Measurements from ENCODE around the gene MSH5.
"Not testable (repeated sequence)": the region's sequence is repeated elsewhere in the genome, so short reads cannot be mapped to it uniquely, and the experiment has no call there.

Gene MSH5

DNA sequence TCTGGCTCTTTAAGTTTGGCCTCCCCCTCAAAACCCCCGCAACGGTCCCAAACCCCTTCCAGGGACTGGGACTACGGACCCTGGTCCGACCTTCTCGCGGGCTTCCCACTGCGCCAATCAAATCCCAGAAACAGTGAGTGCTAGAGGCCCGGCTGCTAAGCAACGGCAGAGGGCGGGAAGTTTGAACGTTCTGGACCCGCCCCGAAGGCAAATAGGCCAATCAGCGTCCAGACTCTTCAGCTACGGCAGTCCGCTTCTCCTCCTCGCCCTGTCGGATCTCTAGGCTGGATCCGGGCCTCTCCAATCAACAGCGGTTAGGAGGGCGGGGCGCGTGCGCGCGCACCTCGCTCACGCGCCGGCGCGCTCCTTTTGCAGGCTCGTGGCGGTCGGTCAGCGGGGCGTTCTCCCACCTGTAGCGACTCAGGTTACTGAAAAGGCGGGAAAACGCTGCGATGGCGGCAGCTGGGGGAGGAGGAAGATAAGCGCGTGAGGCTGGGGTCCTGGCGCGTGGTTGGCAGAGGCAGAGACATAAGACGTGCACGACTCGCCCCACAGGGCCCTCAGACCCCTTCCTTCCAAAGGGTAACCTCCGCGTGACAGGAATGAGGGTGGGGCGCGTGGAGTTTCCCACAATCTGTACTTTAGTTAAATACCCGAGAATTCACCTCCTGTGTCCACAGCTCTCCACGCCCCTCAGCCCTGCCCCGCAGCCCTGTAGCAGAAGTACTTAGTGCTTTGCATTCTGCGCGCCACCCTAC, at the start of gene MSH5:
Gene MSH5, plus strand, starts transcription at position 367 of the 758 bp plus-strand sequence. CDS start 462 bp downstream, outside the sequence.
- DNase-seq (ENCODE audit: low read depth in 2 of 2), result peak; percentile 92

DNA sequence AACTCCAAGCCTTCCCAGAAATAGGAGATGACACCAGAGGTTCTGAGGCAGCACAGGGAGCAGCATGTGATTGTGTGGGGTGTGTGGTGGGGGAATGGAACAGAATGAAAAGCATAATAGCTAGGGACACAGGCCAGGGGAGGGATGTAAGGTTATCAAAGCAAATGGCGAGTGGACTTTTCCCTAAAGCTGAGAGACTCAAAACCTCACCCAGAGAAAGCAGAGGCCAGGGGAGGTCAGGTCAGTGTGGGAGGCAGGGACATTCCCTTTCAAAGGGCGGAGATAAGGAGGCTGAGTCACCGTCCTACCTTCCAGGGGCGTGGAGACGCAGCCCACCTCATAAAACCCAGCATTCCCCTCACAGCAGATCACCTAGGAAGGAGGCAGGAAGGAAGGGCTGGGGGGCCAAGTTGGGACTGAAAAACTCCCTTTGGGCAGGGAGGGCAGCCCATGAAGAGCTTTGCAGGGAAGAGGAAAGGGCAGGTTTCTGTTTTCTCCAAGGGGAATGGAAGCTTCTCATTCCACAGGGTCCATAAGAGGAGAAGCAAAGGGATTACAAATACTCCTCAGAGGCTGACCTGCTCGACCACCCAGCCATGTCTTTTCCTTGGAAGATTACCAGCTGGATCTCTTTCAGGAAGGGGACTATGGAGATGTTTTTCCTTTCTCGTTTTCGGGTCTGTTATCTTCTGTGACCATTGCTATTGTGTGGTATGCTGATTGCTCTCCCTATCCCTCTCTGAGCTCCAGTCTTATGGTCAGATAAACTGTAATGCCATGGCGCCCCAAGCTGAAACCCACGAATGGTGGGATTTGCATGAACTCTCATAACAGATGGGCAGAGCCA, 49.4 kb upstream of the MSH5 start:
- no peak for DNase-seq (ENCODE audit: low read depth in 2 of 2)

- no peak for DNase-seq (ENCODE audit: low read depth in 2 of 2)
Observed at GRCh38 chr6:31691078-31691463, 48.7 kb upstream of the MSH5 start.

DNA sequence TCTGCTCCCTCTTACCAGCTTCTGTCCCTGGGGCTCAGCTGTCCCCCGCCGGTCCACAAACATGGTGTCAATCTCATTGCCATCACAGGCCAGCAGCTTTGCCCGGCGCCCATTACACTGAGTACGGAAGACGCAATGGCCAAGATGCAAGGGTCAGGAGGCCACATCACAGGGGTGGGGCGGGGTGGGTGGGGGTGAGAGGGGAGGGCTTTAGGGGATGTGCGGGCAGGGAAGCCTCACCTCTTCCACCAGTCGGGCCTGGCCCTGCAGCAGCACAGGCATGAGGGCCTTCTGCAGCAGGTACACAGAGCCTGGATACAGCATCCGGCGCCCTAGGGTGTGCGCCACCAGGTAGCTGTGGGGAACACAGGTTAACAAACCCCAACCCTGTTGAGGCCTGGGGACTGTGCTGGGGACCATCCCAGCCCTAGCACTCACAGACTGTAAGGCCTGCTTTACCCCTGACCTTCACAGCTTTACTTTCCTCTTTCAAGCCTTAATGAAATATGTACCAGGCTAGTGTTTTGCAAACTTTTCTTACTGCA, 48.2 kb upstream of the MSH5 start:
- DNase-seq (ENCODE audit: low read depth in 2 of 2), result no peak

GRCh38 chr6:31692353-31692752, 47.5 kb upstream of the MSH5 start:
- DNase-seq (ENCODE audit: low read depth in 2 of 2), result no peak

DNA sequence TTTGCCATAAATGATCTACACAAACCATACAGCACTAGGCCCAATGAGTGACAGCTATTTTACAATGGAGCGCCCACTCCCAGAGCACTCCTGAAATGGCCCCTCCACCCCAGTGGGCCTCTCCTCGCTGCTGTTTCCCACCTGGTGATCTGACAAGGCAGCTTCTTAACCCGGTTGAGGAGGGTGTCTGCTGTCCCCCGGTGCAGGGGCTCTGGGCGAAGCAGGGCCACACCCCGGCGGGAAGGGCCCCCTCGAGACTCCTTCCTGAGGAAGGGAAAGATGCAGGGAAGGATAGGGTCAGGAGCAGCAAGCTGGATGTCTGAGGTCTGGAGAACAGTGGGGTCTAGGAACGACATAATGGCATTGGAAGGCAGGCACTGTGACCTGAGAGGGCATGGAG, 46.9 kb upstream of the MSH5 start:
- DNase-seq (ENCODE audit: low read depth in 2 of 2), result no peak

- no peak for DNase-seq (ENCODE audit: low read depth in 2 of 2)
Observed at GRCh38 chr6:31693535-31693934, 46.3 kb upstream of the MSH5 start.

- DNase-seq (ENCODE audit: low read depth in 2 of 2), result no peak
Observed at GRCh38 chr6:31697555-31697954, 42.2 kb upstream of the MSH5 start.

- DNase-seq (ENCODE audit: low read depth in 2 of 2), result no peak
Observed at GRCh38 chr6:31700740-31701401, 38.9 kb upstream of the MSH5 start.

DNA sequence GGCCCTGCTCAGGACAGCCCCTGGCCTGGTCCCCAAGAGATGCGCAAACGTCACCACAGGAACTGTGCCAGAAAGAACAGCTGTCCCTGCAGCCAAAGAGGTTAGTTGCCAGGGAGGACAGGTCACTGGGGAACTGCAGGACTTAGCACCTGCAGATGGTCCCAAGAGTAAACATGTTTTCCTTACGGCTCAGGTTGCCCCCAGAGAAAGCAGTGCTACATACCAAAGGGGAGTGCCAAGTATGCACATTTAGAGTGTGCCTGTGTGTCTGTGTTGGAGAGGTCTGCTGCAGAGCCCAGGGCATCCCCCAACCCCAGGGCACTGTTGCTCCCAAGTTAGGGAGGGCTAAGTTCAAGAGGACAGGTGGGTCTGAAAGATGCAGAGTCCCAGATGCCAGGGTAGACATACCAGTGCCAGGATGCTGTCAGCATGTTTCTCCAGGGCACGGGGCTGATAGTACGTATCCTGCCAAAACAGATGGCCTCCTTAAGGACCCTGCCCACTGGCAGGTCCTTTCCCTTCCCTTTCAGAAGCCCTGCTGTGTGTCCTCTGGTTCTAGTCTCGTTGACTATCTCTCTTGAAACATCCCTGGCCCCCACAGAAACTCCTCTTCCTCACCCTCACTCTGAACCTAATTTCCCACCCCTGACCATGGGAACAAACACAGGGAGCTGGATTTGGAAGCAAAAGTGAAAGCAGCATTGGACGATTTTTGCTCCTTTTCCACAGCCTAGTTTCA, 38.0 kb upstream of the MSH5 start:
- no peak for DNase-seq (ENCODE audit: low read depth in 2 of 2)

- DNase-seq (ENCODE audit: low read depth in 2 of 2), result no peak
Observed at GRCh38 chr6:31702405-31702818, 37.4 kb upstream of the MSH5 start.

DNA sequence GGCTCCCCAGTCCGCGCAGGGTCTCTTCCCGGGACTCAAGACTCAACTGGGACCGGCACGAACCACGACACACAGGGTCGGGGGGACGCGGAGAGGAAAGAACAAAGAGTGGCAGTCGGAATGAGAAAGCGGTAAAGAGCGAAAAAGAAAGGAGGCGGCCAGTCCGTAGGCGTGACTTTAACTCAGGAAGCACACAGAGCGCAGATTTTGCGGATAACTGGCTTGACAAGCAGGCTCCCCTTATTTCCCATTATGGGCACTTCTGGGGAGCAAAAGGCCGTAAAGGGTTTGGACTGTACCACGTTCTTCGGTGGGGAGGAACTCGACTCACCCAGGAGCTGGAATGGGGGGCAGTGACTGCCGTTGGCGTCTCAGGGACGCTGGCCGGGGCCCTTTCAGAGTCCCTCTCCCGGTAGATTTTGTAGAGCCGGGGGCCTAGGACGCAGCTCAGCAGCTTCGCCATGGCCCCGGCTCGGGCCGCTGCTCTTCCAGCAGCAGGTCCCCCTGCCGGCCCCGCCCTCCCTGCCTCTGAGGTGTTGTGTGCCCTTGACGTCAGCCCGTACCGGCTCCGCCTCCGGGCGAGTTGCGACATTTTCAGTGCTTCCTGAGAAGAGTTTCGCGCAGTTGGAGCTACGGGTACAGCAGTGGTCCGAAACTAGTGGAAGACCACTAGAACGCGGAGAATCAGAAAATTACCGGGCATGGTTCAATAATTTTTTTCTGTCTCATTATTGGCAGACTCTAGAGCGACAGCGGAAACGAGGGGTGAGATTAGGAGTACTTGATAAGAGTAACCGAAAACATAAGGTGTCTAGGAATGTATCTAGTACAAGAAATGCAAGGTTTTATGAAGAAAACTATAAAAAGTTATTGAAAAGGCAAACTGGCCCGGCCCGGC, 36.7 kb upstream of the MSH5 start, which contains the start of gene ABHD16A:
Gene ABHD16A, minus strand, starts transcription at position 506 of the 898 bp plus-strand sequence. Its CDS starts 43 bp downstream, at position 463.
- DNase-seq (ENCODE audit: low read depth in 2 of 2), result peak; percentile 94 to 96

DNA sequence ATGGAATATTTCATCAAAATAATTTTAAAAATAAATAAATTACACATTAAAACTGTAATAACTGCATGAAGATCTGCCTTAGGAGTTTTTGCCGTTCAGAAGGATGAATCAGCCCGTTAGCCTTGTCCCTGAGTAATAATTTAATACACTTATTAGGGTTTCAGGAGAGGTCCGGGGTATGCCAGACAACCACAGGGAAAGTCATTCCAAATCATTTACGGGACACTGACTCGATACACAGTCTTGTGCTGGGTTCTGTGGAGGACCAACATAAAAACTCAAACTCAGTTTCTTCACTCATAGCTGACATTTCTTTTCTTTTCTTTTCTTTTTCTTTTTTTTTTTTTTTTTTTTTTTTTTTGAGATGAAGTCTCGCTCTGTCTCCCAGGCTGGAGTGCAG, 33.9 kb upstream of the MSH5 start:
- no peak for DNase-seq (ENCODE audit: low read depth in 2 of 2)

DNA sequence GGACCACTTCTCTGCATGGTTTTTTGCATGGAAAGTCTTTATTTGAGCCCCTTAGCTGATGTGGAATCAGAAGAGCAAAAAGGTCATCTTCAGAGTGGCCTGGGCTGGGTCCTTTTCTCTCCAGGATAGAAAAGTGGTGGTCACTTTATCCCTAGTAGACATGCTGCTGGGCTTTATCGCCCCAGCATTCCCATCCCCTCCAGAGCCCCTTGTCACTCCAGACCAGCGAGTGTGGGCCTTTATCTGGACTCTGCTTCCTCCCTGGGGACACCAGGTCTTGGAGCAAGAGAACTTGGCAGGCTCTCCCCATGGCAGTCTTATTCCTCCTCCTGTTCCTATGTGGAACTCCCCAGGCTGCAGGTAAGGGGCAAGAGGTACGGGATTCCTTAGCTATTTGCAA, 33.2 kb upstream of the MSH5 start, which contains the start of gene LY6G6F:
Gene LY6G6F, plus strand, starts transcription at position 268 of the 400 bp plus-strand sequence. Its CDS starts 41 bp downstream, at position 309.
- DNase-seq (ENCODE audit: low read depth in 2 of 2), result no peak

DNA sequence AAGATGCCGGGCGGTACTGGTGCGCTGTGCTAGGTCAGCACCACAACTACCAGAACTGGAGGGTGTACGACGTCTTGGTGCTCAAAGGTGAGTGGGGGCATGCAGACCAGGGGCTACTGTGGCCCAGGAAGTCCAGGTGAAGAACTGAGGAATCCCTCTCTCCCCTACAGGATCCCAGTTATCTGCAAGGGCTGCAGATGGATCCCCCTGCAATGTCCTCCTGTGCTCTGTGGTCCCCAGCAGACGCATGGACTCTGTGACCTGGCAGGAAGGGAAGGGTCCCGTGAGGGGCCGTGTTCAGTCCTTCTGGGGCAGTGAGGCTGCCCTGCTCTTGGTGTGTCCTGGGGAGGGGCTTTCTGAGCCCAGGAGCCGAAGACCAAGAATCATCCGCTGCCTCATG, 32.1 kb upstream of the MSH5 start:
- DNase-seq (ENCODE audit: low read depth in 2 of 2), result no peak

- DNase-seq (ENCODE audit: low read depth in 2 of 2), result no peak
Observed at GRCh38 chr6:31708224-31708623, 31.6 kb upstream of the MSH5 start.

- not testable (repeated sequence) for DNase-seq (ENCODE audit: low read depth in 2 of 2)
Observed at GRCh38 chr6:31709157-31709556, 30.6 kb upstream of the MSH5 start.

DNA sequence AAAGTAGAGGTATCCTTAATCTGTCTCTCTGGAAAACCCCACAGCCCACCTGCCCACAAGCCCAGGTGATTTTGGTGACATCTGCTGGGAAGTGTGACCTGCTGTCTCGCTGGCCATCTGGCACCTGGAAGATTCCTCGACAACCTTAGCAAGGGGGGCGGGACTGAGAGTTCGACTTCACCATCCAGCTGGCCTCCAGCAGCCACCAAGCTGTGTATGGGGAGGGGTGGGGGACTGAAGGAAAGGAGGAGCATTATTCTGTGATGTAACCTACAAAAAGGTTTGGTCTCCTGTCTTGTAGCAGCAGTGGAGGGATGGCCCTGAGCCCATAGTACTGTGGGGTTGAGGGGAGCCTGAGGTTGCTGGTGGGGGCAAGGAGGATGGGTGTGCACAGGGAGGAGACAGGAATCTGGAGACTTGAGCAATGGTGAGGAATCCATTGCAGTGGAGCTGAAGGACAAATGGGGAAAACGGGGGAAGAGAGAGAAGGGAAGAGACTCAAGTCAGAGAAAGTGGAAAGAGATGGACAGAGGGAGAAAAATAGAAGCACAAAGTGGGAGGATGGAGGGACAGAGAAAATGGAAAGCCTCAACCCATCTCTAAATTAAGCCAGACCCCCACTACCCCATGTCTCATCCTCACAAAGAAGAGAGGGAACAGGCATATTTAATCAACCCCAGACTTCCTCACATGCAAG, 29.1 kb upstream of the MSH5 start:
- no peak for DNase-seq (ENCODE audit: low read depth in 2 of 2)

GRCh38 chr6:31711233-31711632, 28.6 kb upstream of the MSH5 start:
- DNase-seq (ENCODE audit: low read depth in 2 of 2), result no peak

DNA sequence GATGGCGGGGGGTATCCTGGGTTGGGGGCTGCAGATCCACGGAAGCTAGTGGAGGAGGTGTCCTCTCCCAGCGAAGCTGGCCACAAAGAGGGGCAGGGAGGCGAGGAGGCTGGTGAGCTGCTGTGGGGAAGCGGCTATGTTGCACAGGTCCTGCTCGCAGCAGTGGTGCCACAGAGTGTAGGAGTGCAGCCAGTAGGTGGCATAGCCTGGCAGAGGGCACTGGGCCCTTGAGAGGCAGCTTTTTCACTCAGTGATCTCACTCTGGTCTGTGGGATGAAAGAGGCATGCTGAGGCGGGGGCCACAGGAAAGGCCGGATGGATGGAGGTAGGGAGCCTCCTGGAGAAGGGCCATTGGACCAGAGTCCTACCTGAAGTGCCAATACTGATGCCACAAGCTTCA, 27.5 kb upstream of the MSH5 start:
- DNase-seq (ENCODE audit: low read depth in 2 of 2), result no peak
